Neutrophil (primary cell): ENCODE data around the gene KBTBD13.

Experiments used
- H3K27ac ChIP-seq: fragments of 200-600 bp; sonication (generic); 2 replicates; pipeline ENCODE4 v1.5.1; 2016; ENCODE audit warnings: mild to moderate bottlenecking, moderate library complexity
- H3K27me3 ChIP-seq: fragments of 200-600 bp; sonication (generic); 2 replicates; pipeline ENCODE4 v1.6.0; 2016; ENCODE audit warnings: mild to moderate bottlenecking
- H3K36me3 ChIP-seq: fragments of 200-600 bp; sonication (generic); 2 replicates; pipeline ENCODE4 v1.5.1; 2017
- H3K4me1 ChIP-seq, 2 experiments: fragments of 200-600 bp in 1 of 2; sonication (generic) in 1 of 2; 1 replicate in 1 of 2; 2 replicates in 1 of 2; pipeline versions ENCODE4 v1.5.1 to v1.6.1; 2013 to 2016; ENCODE audit warnings: low read depth in 1 of 2, low read length in 1 of 2, mild to moderate bottlenecking in 1 of 2, moderate library complexity in 1 of 2; ENCODE audit not compliant: control insufficient read depth in 1 of 2, insufficient read depth in 1 of 2
- H3K4me3 ChIP-seq, 2 experiments: fragments of 200-600 bp in 1 of 2; sonication (generic) in 1 of 2; 1 replicate in 1 of 2; 2 replicates in 1 of 2; pipeline ENCODE4 v1.5.1; 2013 to 2016; ENCODE audit warnings: low read depth in 1 of 2, low read length in 1 of 2, mild to moderate bottlenecking in 1 of 2, moderate library complexity in 1 of 2
- H3K9me3 ChIP-seq: fragments of 200-600 bp; sonication (generic); 2 replicates; pipeline ENCODE4 v1.5.1; 2016
- TF ChIP-seq, protein P1 (sequence below): fragments of 200-600 bp; sonication (generic); IDR thresholded peaks from 2 replicates; pipeline ENCODE4 v1.5.1; 2016; ENCODE audit warnings: antibody characterized with exemption

KBTBD13 gene

DNA sequence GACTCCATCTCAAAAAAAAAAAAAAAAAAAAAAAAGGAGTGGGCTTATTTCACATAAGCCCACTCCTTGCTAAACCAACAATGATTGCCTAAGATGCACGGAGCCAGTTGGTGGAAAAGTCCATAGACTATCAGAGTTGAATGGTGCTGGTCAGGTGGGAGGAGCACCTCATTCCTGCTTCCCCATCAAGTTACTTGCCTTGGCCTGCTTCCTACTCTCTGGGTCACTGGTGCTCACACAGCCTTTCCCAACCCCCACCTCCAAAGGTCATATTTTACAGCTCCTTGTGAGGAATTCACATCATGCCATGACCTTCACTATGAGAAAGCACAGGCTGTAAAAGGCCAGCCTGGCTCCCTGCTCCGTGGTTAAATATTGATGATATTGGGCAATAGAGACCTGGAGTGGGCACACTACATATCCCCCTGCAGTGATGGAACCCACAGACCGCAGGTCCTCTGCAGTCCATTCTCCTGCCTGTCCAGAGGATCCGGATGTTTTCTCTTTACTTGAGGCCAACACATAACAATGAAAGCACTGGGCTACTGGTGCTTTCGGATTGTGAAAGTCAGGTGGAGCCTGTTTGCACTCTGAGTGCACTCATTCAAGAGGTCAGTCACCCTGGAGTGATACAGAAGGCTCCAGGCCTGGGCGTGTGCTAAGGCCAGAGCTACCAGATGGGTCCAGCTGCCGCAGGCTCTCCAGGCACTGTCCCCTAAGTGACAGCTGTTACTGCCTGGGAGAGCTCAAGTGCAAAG is 31.6 kb upstream of the KBTBD13 start, which contains the start of gene SLC51B:
TSS of gene SLC51B (plus strand) at position 664 of the 758 bp plus-strand sequence. CDS start 4,618 bp downstream, outside the sequence.
- TF ChIP-seq, protein P1, sequence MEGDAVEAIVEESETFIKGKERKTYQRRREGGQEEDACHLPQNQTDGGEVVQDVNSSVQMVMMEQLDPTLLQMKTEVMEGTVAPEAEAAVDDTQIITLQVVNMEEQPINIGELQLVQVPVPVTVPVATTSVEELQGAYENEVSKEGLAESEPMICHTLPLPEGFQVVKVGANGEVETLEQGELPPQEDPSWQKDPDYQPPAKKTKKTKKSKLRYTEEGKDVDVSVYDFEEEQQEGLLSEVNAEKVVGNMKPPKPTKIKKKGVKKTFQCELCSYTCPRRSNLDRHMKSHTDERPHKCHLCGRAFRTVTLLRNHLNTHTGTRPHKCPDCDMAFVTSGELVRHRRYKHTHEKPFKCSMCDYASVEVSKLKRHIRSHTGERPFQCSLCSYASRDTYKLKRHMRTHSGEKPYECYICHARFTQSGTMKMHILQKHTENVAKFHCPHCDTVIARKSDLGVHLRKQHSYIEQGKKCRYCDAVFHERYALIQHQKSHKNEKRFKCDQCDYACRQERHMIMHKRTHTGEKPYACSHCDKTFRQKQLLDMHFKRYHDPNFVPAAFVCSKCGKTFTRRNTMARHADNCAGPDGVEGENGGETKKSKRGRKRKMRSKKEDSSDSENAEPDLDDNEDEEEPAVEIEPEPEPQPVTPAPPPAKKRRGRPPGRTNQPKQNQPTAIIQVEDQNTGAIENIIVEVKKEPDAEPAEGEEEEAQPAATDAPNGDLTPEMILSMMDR: no peak
- H3K4me3 ChIP-seq: no peak within 1 kb of the TSS
- no peaks in the 10 kb centered on the region for H3K36me3 ChIP-seq
- peaks cover 10% of the 10 kb centered on the region in 2 experiments for H3K4me1 ChIP-seq
- no peak within 1 kb of the TSS for H3K27ac ChIP-seq
- H3K27me3 ChIP-seq: peaks cover 19% of the 10 kb centered on the region
- H3K9me3 ChIP-seq: no peaks in the 10 kb centered on the region

DNA sequence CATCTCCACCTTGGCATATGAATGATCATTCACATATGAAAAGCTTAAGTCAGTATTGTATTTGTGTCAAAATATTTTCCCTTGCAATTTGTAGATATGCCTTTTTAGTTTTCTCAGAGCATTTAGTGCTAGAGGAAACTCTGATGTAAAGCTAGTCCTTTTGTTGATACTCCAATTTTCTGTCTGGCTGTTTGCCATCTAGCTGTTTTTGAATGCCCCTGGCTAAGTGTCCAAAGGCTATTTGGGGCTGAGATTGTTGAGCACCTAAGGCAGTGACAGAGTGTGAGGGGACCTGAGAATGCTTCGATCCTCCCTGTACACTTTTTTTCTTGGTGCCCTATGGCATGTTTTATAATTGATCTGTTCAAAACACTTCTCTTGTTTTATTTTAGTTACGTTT is 28.3 kb upstream of the KBTBD13 start:
- Histone ChIP-seq H3K36me3 (no peaks in the 10 kb centered on the region), H3K27me3 (peaks cover 25% of the 10 kb centered on the region), H3K4me3 (no peak overlapping the region), H3K27ac (no peak overlapping the region), H3K9me3 (no peaks in the 10 kb centered on the region), H3K4me1 (peaks cover 16 to 18% of the 10 kb centered on the region in 2 experiments)
- TF ChIP-seq, protein P1: no peak

DNA sequence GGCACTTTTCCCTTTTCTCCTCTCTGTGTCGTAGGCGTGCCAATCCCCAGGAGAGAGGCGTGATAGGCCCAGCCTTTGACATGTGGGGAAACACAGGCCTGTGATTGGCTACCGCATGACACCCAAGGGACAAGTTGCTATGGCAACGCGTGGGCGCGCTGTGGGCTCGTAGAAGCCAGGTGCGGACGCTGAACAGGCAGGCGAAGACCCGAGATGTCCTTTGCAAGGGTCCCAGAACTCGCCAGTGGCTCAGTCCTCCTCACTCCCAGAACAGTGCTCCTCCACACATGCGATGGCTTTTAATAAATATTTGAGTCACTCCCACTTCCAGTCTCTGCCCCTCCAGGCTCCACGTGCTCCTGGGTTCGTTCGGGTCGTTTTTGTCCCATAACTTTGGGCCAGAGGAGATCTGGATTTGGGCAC is 27.1 kb upstream of the KBTBD13 start:
- peaks cover 16 to 18% of the 10 kb centered on the region in 2 experiments for H3K4me1 ChIP-seq
- no peak overlapping the region for H3K27ac ChIP-seq
- H3K4me3 ChIP-seq: peak overlapping the region; percentile 47 to 53
- no peaks in the 10 kb centered on the region for H3K9me3 ChIP-seq
- peaks cover 25% of the 10 kb centered on the region for H3K27me3 ChIP-seq
- TF ChIP-seq, protein P1: no peak
- H3K36me3 ChIP-seq: no peaks in the 10 kb centered on the region

DNA sequence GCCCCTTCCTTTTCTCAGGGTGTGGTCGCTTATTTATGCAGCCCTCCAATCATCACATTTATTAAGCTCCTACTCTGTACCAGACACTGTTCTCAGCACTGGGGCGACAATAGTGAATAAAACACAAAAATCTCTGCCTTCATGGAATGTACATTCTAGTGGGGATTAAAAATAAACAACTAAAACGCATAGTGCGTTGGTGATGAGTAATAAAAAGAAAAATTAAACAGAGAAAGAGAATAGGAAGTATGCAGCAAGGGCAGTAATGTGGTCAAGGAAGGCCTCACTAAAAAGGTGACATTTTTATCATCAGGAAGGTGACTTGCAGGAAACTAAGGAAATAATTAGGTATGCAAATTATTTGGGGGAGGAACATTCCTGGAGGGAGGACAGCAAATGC is 26.3 kb upstream of the KBTBD13 start:
- peaks cover 16 to 18% of the 10 kb centered on the region in 2 experiments for H3K4me1 ChIP-seq
- peaks cover 25% of the 10 kb centered on the region for H3K27me3 ChIP-seq
- no peaks in the 10 kb centered on the region for H3K36me3 ChIP-seq
- no peaks in the 10 kb centered on the region for H3K9me3 ChIP-seq
- H3K27ac ChIP-seq: peak overlapping the region; percentile 10
- H3K4me3 ChIP-seq: no peak overlapping the region
- TF ChIP-seq, protein P1: no peak

DNA sequence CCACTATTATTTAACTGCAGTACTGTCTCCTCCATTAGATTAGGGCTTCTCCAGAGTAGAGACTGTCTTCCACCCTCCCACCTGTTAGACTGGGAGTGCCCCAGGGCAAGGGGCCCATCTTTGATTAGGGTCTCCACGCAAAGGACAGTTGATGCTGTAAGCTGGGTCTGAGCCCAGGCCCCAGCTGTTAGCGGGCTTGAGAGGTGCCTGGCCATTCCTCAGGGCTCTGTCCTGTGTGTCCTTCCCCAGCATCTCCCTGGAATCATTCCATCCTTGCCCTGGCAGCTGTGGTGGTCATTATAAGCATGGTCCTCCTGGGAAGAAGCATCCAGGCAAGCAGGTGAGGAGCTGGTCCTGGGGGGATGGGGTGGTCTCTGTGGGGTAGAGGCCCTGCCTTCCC is 25.3 kb upstream of the KBTBD13 start:
- H3K9me3 ChIP-seq: no peaks in the 10 kb centered on the region
- TF ChIP-seq, protein P1: no peak
- H3K4me1 ChIP-seq: peaks cover 16 to 18% of the 10 kb centered on the region in 2 experiments
- H3K27ac ChIP-seq: no peak overlapping the region
- H3K27me3 ChIP-seq: peaks cover 25% of the 10 kb centered on the region
- no peak overlapping the region for H3K4me3 ChIP-seq
- no peaks in the 10 kb centered on the region for H3K36me3 ChIP-seq
